DMS153 treated with DMSO at 0.1 percent for 48 hours (cell line): ENCODE measurements around the gene TMEM158.
A peak's percentile ranks its signal among the peaks of the same experiment; 100 is the strongest.

Experiments
- DNase-seq: peaks from one replicate; lab custom pipeline; 2025; ENCODE audit not compliant: unreplicated experiment; lab: John Stamatoyannopoulos, UW

Gene TMEM158

DNA sequence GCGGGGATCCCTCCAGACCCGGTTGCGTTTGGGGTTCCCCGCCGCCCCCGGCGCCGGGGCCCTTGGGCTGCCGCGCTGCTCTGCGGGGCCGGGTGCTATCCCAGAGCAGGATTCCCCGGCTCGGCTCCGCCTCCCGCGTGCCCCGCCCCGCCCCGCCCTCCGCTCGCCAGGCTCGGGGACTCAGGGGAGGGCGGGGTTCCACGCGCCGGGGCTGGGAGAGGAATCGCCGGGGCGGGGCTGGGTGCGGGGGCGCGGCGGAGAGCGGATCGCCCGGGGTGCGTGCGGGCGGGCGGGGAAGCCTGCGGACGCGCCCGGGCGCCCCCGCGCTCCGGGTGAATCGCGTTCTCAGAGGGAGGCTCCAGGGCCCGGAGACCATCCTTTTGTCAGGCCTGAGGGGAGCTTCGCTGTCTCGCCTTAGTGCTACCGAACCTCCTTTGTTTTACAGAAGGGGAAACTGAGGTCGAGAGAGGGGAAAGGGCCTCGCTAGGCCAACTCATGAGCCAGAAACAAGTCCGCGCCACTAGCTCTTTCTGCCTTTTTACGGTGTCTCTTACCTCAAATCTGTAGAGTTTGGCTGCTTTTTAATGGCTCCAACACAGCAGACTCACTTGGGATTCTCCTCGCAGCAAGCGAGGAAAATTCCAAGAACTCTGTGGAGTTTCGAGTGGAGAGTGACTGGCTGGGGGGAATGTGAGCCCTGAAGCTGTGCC lies at the start of gene TMEM158:
Gene TMEM158, minus strand, starts transcription at position 82 of the 710 bp plus-strand sequence. CDS start 260 bp downstream, outside the sequence.
- DNase-seq = no peak

DNA sequence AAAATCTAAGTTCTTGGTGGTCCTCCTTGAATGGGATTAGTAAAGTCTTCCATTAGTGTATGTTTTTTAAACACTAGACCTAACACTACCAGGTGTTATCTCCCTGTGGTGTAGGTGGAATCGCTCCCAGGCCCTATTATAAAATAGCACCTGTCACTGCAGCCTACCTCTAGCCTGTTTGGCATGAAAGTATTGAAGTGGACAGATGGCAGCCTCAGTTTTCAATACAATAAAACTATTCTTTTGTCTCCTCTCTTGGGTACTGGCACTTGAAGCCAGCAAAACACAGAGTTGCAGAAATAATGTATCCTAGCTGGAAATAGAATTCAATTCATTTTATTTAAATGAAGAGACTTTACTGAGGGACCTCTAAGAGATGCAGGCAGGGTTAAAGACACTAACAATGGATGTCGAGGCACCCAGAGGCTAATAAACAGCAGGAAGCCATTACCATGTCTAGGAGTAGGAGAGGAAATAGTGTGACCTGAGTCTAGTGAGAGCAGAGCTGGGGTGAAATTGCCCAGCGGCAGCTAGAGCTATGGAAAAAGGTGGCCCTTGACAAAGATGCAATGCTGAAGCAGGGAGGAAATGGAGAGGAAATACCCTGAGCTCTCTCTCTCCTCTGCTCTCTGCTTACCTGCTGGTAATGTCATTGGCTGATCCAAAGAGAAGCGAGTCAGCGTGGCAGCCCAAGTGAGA lies 49.1 kb upstream of the TMEM158 start:
- DNase-seq = peak; percentile 66

DNA sequence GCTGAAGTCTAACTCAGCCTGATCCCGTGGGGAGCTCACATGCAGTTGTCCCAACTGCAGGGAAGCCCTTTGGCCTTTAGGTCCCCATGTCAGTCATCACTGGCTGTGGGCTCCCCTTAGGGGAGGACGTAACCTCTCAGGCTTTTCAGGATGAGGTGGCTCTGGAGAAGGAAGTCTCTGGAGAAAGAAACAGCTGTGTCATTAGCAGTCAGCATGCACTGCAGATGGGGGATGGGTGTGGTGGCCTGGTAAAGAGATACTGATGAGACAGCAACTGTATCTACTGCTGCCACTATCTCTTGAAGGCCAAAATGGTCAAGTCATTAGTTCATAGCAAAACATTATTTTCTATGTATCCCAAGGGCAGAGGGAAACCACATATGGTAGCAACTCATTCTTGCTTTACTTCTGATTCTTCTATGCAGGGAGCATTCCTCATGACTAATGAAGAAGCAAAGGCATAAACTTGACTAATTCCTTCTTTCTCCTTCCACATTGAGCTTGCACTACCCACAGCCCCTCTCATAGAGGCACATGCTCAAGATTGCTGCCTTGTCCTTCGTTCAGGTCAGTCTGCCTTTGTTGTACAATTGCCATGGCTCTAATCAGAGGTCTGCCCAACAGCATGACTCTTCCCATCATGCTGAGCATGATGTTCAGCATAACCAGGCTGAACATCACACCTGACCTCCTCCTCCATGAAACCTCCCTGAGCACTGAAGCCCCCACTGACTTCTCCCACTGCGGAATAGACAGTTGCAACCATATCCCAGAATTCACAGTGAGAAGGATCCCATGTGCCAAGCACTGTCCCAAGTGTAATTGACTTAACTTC lies 47.8 kb upstream of the TMEM158 start:
- DNase-seq = no peak

DNA sequence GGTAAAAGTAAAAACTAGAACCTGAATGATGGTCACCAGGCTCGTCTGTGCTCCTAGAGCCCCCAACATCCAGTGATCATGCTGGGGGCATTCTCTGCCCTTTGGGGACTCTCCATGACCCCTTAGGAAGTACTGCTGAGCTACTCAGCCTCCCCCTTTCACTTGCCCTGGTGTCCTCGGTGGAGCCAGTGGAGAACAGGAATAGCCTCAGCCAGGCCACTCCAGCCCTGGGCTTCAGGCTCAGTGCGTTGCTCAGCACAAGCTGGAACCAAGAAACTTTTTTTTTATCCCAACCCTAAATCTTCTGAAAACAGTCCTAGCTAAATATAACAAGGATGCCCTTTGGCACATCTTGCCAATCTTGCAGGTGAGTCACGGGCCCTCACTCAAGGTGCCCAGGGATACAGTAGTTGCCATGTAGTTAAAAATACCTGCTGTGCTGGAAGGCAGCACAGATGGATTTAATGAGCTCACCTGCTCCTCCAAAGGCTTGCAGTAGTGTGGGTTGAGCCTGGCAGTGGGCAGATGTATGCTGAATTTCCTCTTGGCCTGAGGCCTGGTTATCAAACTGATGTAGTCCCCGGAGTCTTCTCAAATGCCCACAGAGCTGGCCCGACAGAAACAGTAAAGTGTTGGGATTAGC lies 46.9 kb upstream of the TMEM158 start:
- DNase-seq = peak; percentile 25

DNA sequence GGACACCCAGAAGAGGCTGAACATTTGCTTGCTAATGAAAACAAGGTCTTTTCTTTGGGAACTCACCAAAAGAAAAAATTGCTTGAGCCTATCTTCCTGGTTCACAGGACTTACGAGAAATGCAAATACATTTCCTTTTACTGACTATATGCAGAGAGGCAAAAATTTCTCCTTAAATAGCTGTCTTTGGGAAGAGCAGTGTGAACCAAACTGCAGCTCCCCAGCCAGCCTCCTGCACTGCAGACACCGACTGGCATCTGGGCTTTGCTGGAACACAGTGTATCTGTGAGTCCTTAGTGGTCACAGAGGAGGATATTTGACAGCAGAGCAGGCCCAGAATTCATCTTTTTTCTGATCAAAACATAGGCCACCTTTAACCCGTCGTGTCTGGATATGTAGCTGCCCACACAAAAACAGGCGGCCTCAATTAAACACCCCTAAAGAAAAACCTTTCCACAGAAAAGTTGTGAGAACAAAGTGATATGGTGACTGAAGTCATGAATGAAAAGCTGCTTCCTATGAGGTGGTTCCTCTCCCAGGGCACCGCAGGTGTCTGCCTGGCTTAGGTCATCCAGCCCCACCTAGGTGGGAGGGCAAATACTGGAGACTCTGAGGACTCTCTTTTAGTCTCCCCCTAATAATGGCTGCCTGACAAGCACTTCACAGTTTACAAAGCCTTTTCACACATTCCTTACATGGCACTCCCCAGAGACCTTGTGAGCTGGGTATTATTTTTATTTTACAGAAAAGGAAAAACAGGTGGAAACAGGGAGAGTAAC lies 46.1 kb upstream of the TMEM158 start:
- DNase-seq = no peak

DNA sequence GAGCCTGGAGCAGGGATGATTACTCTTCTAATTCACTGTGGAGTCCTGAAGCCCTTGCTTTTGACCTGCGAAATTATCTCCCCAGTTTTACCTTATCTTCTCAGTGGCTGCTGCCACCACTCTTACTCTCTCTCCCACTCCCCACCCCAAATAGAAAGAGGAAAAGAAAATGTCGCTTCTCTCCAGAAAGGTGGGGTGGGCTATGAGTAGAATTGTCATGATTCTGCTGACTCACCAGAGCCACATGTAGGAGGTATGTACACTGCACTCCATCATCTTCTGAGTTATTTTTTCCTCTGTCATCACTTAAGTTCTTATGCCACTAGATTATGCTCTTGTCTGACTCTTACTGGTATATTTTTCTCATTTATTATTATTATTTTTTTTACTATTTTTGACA lies 43.9 kb upstream of the TMEM158 start:
- DNase-seq = no peak

DNA sequence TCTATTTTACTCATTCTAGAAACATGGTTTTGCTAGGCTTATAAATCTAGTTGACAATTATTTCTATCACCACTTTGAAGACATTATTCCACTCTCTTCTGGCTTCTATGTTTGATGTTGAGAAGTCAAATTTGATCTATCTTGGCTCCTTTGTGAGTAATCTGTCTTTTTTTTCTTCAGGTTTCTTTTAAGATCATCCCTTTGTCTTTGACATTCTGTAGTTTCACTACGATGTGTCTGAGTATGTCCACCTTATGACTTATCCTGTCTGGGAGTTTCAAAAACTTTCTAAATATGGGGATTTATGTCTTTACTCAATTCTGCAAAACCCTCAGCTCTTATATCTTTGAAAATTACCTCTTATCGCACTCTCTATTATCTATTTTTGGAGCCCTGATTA lies 41.0 kb upstream of the TMEM158 start:
- no peak for DNase-seq

DNA sequence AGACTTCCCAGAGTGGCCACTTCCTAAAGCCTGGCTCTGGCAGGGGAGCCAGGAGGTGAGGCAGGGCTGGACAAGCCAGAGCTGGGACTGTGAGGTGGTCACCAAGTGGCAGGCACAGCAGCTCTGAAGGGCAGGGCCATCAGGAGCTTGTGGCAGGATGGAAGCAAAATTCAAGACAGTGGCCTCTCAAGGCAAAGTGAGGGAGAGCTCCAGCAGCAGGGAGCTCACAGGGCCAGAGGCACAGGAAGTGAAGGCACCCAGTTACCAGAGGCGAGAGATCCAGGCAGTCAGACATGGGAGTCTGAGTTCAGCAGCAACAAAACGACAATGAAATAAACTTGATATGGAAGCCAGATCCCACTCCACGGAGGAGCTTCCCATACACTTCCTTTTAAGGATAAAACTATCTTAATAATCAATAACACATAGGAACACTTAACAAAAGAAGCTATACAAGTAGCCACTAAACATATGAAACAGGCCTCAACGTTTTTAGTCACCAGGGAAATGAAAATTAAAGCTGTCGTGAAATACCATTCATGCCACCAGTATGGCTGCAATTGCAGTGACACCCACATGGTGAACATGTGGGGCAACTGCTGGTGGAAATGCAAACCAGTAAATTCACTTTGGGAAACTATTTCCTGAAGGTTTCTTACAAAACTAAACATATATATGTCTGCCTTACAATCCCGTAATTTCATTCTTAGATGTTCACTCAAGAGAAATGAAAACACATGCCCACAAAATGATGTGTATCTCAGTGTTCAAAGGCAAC lies 35.4 kb upstream of the TMEM158 start:
- no peak for DNase-seq

DNA sequence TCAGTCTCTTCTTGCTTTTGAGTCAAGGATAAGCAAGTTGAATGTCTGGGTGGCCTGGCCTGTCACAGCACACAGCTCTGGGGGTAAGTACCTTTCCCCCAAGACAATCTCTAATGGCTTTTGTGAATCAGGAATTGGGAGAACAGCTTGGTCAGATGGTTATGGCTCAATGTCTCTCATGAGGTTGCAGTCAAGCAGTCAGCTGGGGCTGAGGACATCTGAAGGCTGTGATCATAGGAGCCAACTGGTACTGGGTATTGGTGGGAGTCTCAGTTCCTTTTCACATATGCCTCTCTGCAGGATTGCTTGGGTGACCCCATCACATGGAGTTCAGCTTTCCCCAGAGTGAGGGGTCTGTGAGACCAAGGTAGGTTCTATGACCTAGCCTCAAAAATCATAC lies 33.0 kb upstream of the TMEM158 start:
- DNase-seq = no peak

DNA sequence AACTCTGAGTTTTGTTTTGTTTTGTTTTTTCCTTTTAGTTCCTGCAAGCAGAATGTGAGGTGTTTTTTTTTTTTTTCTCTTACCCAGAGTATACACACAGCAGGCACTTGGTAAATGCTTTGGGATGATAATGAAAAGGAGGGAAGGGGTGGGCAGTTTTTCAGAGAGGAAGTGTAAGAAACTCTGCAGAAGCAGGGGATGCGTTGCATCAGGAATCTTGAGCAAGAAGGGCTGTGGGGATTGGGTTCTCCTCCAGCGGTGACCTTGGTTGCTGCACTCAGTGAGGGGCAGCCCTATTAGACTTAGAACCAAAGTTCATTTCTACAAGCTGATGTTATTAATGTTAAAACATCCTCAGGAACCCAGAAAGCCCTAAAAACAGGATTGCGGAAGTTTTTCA lies 32.2 kb upstream of the TMEM158 start:
- no peak for DNase-seq

DNA sequence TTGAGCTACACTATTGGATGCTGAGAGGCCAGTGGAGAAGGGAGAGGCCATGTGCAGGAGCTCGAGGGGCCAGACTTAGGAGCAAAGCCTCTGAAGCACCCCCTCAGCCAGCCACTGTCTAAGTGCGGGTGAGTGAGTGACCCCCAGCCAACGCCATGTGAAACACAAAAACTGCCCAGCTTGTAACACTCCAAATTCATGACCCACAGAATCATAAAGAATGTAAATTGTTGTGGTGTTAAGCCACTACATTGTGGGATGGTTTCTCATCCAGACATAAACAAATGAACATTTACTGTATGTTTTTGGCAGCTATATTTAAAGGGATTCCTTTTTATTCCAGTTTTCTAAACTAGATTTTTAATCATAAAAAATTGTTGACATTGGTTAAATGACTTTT lies 27.2 kb upstream of the TMEM158 start:
- no peak for DNase-seq

DNA sequence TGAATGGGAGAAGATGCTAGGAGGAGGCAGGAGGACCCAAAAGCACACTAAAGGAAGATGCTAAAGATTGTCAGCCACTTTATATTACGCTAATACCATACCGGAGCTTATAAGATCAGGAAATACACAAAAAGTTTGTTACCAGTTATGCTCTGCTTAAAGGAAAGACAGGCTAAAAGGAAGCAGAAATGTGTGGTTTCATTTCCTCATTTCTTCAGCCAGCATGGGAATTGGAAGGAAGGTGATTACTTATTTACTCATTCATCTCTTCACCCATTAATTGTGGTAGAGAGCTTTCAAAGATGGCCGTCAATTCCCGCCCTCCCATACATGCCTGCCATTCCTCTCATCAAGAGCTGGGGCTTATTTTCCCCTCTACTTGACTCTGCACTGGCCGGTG lies 26.7 kb upstream of the TMEM158 start:
- DNase-seq = no peak

DNA sequence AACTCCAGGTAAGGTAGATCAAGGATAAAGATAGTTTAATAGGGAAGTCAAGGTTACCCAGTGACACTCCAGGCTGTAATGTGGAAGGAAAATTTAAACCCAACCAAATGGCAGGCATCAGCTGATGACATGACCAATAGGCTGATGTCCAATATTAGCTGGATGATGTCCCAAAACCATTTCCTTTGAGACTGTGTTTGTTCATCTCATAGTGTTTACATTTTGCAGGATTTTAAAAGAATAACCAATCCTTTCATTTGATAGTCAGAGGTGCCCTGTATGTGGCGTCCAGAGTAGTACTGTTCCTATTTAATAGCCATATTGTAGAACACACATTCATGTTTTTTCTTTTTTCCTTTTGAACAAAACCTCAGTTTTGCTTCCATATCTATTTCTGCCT lies 23.3 kb upstream of the TMEM158 start:
- DNase-seq = no peak

DNA sequence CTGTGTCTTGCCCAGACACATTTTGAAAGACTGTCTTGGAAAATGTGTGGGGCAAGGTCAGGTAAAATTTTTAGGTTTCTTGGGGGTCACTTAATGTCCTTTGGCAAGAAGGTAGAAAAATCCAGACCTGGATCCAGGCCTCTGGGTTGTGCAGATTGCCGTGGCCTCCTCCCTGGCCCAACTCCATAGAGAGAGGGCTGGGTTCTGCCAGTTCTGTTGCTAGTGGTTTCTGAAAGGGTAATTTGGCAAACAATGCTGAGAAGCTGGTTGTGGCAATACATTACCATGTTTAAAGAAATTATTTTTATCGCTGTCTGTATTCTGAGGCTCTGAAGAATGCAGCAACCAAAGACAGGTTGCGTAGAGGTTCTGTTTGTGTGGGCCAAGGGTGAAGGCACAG lies 20.2 kb upstream of the TMEM158 start:
- DNase-seq = no peak

DNA sequence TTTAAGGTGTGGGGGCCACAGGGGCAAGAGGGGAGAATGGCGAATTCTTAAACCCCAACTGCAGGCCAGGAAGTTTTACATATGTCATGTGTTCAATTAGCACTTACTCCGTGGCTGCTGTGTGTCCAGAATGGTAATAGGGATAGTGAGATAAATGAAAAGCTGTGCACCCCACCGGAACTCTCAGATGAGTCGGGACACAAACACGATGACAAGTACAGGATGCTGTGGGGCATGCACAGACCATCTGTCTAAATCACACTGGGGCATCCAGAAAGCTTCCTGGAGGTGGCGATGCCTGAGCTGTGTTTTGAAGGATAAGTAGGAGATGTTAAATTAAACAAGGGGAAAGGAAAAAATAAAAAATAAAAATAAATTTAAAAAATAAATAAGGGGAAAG lies 18.3 kb upstream of the TMEM158 start:
- no peak for DNase-seq

DNA sequence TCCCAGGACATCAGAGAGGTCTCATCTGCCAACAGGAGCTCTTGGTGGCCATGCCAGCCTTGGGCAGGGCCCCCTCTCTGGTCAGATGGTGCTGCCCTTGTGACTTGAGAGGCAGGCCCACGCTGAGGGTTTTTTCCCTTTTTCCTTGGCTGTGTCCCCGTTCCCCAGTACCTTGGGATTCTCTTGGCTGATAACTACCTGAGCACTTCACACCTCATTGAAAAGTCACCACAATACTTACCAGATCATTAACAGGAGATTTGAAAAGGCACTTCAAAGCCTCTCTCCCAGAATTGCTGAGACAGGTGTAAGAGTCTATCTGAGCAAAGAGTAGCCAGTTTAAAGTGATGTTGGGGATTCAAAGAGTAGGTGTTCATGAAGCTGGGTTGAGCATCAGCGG lies 15.1 kb upstream of the TMEM158 start:
- DNase-seq = no peak

DNA sequence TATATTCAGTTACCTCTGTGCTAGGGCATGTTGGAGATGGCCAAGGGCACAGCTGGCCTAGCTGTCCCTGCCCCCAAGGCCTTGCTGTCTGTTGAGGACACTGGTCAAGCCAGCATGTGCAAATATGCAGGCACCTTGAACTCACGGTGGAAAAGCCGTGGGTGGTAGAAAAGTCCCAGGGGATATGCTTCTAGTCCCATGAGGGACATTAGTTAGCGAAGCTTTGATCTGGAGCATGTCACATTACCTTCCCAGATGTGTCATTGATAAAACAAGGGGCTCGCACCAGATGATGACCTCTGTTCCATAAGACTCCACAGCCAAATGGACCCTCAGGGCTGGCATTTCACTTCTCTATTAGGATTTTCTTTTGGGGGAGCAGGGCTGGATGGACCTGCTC lies 14.2 kb upstream of the TMEM158 start:
- DNase-seq = no peak

DNA sequence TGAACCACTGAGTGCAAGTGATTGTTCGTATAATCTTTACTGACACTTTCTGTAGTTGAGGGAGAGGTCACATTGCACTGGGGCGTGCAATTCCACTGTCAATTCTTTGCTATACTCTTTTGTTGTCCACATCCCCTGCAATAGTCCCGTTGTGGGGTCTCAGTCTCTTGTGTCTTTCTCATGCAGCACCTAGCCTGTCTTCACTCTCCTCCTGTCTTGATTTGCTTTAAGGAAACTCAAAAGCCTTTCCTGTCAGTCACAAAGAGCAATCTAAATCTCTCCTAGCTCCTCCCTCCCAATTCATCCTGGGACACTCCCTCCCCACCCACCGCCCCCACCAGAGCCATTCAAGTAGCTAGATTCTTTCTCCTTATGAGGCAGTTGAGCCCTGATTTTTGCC lies 13.2 kb upstream of the TMEM158 start:
- DNase-seq = no peak

DNA sequence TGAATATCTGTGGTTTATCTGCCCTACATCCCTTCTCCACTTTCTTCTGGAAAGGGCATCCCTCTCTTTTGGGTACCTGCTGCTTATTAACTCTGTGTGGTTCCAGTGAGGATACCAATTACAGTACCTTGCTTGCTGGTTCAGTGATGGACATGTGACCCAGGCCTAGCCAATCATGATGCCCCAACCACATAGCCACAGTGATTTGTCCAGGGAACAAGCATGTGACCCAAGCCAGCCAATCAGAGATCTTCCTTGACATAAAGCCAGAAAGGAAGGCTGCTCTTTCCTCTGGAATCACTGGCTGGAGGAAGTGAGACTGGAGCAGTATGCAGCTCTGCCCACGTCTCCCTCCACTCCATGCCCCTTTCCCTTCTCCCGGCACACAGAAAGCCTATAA lies 10.9 kb upstream of the TMEM158 start:
- DNase-seq = no peak

DNA sequence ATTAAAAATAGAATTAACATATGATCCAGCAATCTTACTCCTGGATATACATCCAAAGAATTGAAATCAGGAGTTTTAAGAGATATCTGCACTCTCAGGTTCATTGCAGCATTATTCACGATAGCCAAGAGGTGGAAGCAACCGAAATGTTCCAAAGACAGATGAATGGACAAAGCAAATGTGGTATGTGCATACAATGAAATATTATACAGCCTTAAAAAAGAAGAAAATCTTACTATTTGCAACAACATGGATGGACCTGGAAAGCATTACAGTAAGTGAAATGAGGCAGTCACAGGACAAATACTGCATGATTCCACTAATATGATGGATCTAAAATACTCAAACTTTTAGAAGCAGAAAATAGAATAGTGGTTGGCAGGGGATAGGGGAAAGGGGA lies 9.3 kb upstream of the TMEM158 start:
- no peak for DNase-seq
